ENCODE results near the gene ARHGEF39.

- TF ChIP-seq CTCF (IDR thresholded peaks at IDR 0.05 in 2 of 3, conservative IDR thresholded peaks at IDR 0.05 in 1 of 3; ENCODE audit: insufficient read depth in 2 of 3, low read depth in 1 of 3, low read length in 3 of 3): no peak
- TF ChIP-seq NCOR1 (IDR thresholded peaks at IDR 0.05): no peak
- no peak for TF ChIP-seq EGR1 (conservative IDR thresholded peaks at IDR 0.05)
- no peak for TF ChIP-seq KAT2B (IDR thresholded peaks at IDR 0.05; ENCODE audit: low read depth, low read length)
- TF ChIP-seq NR2C2 (CRISPR knock-in tag; IDR thresholded peaks at IDR 0.05): no peak
- no peak for TF ChIP-seq NR2C2 (tag; IDR thresholded peaks at IDR 0.05)
Observed at GRCh38 chr9:35618854-35619799, 45.9 kb downstream of the ARHGEF39 start.
